Mammary epithelial cell (primary cell): ENCODE measurements around the gene RASGRP4.

Experiments used
- EZH2 ChIP-seq: IDR thresholded peaks from 2 replicates; pipeline ENCODE4 v1.6.1; 2012; ENCODE audit warnings: low read length, inconsistent platforms, borderline replicate concordance
- TF ChIP-seq, protein P1 (sequence below), 2 donors: IDR thresholded peaks in 1 of 2; conservative IDR thresholded peaks in 1 of 2; 2 replicates each; pipeline ENCODE4 v1.5.1; 2011 to 2012; ENCODE audit warnings: inconsistent platforms in 2 of 2, low read length in 2 of 2, mild to moderate bottlenecking in 2 of 2, control low read depth in 1 of 2, low read depth in 1 of 2; ENCODE audit not compliant: insufficient read depth in 1 of 2; ENCODE audit errors: extremely low read depth in 1 of 2

DNA sequence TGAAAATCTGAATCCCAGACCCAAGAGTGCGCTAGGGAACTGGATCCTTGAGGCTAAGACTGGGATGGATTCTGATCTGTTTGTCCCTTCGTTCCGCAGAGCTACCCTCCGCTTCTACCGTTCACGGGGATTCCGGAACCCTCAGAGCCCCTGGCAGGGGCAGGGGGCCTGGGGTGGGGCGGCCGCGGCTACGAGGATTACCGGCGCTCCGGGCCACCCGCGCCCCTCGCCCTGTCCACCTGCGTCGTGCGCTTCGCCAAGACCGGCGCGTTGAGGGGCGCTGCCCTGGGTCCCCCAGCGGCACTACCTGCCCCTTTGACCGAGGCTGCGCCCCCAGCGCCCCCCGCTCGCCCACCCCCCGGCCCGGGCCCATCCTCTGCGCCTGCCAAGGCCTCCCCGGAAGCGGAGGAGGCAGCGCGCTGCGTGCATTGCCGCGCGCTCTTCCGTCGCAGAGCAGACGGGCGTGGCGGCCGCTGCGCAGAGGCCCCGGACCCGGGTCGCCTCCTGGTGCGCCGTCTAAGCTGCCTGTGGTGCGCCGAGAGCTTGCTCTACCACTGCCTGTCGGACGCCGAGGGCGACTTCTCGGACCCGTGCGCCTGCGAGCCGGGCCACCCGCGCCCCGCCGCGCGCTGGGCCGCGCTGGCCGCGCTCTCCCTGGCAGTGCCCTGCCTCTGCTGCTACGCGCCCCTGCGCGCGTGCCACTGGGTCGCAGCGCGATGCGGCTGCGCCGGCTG lies 30.5 kb downstream of the RASGRP4 start:
- TF ChIP-seq, protein P1, sequence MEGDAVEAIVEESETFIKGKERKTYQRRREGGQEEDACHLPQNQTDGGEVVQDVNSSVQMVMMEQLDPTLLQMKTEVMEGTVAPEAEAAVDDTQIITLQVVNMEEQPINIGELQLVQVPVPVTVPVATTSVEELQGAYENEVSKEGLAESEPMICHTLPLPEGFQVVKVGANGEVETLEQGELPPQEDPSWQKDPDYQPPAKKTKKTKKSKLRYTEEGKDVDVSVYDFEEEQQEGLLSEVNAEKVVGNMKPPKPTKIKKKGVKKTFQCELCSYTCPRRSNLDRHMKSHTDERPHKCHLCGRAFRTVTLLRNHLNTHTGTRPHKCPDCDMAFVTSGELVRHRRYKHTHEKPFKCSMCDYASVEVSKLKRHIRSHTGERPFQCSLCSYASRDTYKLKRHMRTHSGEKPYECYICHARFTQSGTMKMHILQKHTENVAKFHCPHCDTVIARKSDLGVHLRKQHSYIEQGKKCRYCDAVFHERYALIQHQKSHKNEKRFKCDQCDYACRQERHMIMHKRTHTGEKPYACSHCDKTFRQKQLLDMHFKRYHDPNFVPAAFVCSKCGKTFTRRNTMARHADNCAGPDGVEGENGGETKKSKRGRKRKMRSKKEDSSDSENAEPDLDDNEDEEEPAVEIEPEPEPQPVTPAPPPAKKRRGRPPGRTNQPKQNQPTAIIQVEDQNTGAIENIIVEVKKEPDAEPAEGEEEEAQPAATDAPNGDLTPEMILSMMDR (conservative IDR thresholded peaks at IDR 0.05 in 1 of 2, IDR thresholded peaks at IDR 0.05 in 1 of 2; ENCODE audit: extremely low read depth in 1 of 2, insufficient read depth in 1 of 2, low read depth in 1 of 2, low read length in 2 of 2): no peak
- TF ChIP-seq EZH2: no peak
